B cell (primary cell): ENCODE measurements around the gene EXD3.
"Not testable (repeated sequence)": the region's sequence is repeated elsewhere in the genome, so short reads cannot be mapped to it uniquely, and the experiment has no call there.

Experiments
- EZH2 ChIP-seq: IDR thresholded peaks from 2 replicates; pipeline ENCODE4 v1.6.1; 2012; ENCODE audit warnings: borderline replicate concordance, low read depth, mild to moderate bottlenecking, moderate library complexity, low read length; ENCODE audit not compliant: insufficient read depth, poor library complexity, severe bottlenecking
- TF ChIP-seq, protein P1 (sequence below): fragments of 200-600 bp; IDR thresholded peaks from one replicate; pipeline ENCODE4 v1.8.0; 2022; ENCODE audit warnings: antibody characterized with exemption, mild to moderate bottlenecking

DNA sequence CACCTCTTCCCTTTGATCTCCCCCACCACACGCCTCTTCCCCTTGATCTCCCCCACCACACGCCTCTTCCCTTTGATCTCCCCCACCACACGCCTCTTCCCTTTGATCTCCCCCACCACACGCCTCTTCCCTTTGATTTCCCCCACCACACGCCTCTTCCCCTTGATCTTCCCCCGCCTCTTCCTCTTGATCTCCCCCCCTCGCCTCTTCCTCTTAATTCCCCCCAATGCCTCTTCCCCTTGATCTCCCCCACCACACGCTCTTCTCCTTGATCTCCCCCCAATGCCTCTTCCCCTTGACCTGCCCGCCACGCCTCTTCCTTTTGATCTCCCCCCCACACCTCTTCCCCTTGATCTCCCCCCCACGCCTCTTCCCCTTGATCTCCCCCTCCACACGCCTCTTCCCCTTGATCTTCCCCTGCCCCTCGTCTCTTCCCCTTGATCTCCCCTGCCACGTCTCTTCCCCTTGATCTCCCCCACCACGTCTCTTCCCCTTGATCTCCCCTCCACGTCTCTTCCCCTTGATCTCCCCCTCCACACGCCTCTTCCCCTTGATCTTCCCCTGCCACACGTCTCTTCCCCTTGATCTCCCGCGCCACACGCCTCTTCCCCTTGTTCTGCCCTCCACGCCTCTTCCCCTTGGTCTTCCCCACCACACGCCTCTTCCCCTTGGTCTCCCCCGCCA is 27.7 kb upstream of the EXD3 start:
- TF ChIP-seq, protein P1, sequence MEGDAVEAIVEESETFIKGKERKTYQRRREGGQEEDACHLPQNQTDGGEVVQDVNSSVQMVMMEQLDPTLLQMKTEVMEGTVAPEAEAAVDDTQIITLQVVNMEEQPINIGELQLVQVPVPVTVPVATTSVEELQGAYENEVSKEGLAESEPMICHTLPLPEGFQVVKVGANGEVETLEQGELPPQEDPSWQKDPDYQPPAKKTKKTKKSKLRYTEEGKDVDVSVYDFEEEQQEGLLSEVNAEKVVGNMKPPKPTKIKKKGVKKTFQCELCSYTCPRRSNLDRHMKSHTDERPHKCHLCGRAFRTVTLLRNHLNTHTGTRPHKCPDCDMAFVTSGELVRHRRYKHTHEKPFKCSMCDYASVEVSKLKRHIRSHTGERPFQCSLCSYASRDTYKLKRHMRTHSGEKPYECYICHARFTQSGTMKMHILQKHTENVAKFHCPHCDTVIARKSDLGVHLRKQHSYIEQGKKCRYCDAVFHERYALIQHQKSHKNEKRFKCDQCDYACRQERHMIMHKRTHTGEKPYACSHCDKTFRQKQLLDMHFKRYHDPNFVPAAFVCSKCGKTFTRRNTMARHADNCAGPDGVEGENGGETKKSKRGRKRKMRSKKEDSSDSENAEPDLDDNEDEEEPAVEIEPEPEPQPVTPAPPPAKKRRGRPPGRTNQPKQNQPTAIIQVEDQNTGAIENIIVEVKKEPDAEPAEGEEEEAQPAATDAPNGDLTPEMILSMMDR = not testable (repeated sequence)
- TF ChIP-seq EZH2 = not testable (repeated sequence)
